ENCODE measurements around the gene POU3F3. TPM values are rescaled to one million over a fixed set of nuclear protein-coding genes. Genes with fewer than 3 reads are reported as not detected.

Gene POU3F3
- total and polyA plus RNA-seq, 2 of the 8 experiments (the other 6 are each of a cell fraction or from before 2014, with no cell fraction given) = 0.09 TPM; not detected in 1

DNA sequence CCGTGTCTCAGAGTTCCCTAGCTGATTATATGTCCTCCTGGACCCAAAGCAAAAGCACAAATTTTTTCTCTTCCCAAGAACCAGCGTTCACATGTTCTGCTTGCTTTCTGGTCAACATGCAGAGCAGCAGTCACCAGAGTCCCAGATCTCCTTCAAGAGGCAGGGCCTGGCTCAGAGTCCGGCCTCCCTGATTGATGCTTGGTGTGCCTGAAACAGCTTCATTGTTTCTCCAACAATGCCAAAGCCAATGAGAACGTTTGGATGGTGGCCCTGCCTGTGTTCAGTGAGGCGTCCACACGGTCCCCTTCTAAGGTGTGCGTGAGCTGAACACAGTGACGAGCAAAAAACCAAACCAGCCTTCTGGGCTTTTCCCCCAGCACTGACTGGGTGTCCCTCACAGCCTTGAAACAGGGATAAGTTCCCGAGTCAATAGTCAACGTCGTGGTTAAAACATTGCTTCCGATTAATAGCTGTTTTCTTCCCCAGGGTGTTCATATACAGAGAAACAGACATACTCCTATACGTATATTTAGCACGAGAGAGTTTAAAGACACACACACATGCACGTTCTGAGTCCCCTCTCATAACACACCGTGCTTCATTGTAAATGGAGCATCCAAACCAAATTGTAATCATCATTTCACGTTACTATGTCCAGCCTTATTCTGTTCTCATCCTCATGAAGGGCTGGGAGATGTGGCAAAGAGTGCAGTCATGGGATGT is 19.3 kb upstream of the POU3F3 start:
- no peaks in the 10 kb centered on the region for H4K20me1 ChIP-seq (replicated peaks in 1 of 2; ENCODE audit: control insufficient read depth in 1 of 2, insufficient read depth in 2 of 2, low read length in 2 of 2)
- no peak overlapping the region for H3K27ac ChIP-seq (ENCODE audit: low read depth, low read length)
- H3K36me3 ChIP-seq (ENCODE audit: control insufficient read depth in 2 of 4, insufficient read depth in 4 of 4, low read length in 3 of 4) = no peaks in the 10 kb centered on the region
- no peak overlapping the region for H3K9ac ChIP-seq (replicated peaks in 1 of 4; ENCODE audit: extremely low read depth in 1 of 4, low read depth in 3 of 4, low read length in 3 of 4)
- no peak overlapping the region for H2AFZ ChIP-seq (ENCODE audit: low read length)
- H2BK5ac ChIP-seq (ENCODE audit: low read depth, low read length) = no peak overlapping the region
- no peak overlapping the region for H4K8ac ChIP-seq (ENCODE audit: extremely low read depth, insufficient read depth, low read length)
- no peak overlapping the region for H3K56ac ChIP-seq (replicated peaks; ENCODE audit: insufficient read length, low read depth, low read length)
- H3K23ac ChIP-seq (ENCODE audit: insufficient read length) = no peak overlapping the region
- ChIA-PET CTCF (ENCODE audit: partially characterized antibody) (interaction anchor here (0.6 to 2.7 kb wide), 4 partner anchors 15 to 386 kb away, joined by 3 to 13 read pairs (median 6); no protein-coding TSS in a partner anchor), POLR2A (ENCODE audit: partially characterized antibody) (no interaction called here)
- no peaks in the 10 kb centered on the region for H3K79me1 ChIP-seq (ENCODE audit: low read depth, low read length)
- H3K9me3 ChIP-seq (ENCODE audit: insufficient read depth in 2 of 2, low read depth in 1 of 2, low read length in 1 of 2) = no peaks in the 10 kb centered on the region
- H3K14ac ChIP-seq (ENCODE audit: insufficient read length) = no peak overlapping the region
- H4K91ac ChIP-seq (replicated peaks; ENCODE audit: insufficient read length, low read length) = no peak overlapping the region
- no peak overlapping the region for H2BK12ac ChIP-seq (ENCODE audit: low read depth, low read length)
- H2BK15ac ChIP-seq (ENCODE audit: low read length) = no peak overlapping the region
- H3K4me2 ChIP-seq (ENCODE audit: insufficient read depth in 1 of 2, low read depth in 2 of 2, low read length in 2 of 2) = no peak overlapping the region
- H3K18ac ChIP-seq (ENCODE audit: extremely low read depth, low read length) = no peak overlapping the region
- no peak overlapping the region for H4K5ac ChIP-seq (ENCODE audit: insufficient read length, low read depth, low read length)
- no peak overlapping the region for H2AK5ac ChIP-seq (ENCODE audit: low read depth, low read length)
- no peaks in the 10 kb centered on the region for H3K27me3 ChIP-seq (replicated peaks in 1 of 4; ENCODE audit: control insufficient read depth in 3 of 4, extremely low read depth in 1 of 4, insufficient read depth in 3 of 4, low read length in 3 of 4)
- WGBS, 2 experiments (ENCODE audit: extremely low coverage in 1 of 2, insufficient coverage in 1 of 2, insufficient read length in 1 of 2, insufficient replicate concordance in 2 of 2, low coverage in 1 of 2, low lambda C conversion rate in 2 of 2, missing lambda C conversion rate in 1 of 2) = 89% methylated on average over 17 of the region's 17 CpGs; no CpG with 5 or more reads in 1 of the 2 experiments
- H3K23me2 ChIP-seq (ENCODE audit: low read depth, low read length) = no peaks in the 10 kb centered on the region
- no peak overlapping the region for H3K4ac ChIP-seq (replicated peaks; ENCODE audit: insufficient read length, low read depth, low read length)
- no peak overlapping the region for H2BK20ac ChIP-seq (ENCODE audit: low read length)
- FAIRE-seq (no peak), DNase-seq (ENCODE audit: low read depth in 1 of 2, low spot score in 2 of 2) (no peak)
- H3K4me1 ChIP-seq (replicated peaks in 1 of 4; ENCODE audit: control insufficient read depth in 3 of 4, insufficient read depth in 4 of 4, low read length in 3 of 4) = no peaks in the 10 kb centered on the region
- no peaks in the 10 kb centered on the region for H3K79me2 ChIP-seq (ENCODE audit: control insufficient read depth in 1 of 2, insufficient read depth in 2 of 2, low read length in 2 of 2)
- no peak overlapping the region for H2BK120ac ChIP-seq (replicated peaks; ENCODE audit: low read depth, low read length)
- H3K4me3 ChIP-seq (ENCODE audit: extremely low read depth in 1 of 4, insufficient read depth in 2 of 4, low read depth in 3 of 4, low read length in 4 of 4) = no peak overlapping the region
- TF ChIP-seq, protein P1, sequence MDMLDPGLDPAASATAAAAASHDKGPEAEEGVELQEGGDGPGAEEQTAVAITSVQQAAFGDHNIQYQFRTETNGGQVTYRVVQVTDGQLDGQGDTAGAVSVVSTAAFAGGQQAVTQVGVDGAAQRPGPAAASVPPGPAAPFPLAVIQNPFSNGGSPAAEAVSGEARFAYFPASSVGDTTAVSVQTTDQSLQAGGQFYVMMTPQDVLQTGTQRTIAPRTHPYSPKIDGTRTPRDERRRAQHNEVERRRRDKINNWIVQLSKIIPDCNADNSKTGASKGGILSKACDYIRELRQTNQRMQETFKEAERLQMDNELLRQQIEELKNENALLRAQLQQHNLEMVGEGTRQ (IDR thresholded peaks at IDR 0.05; ENCODE audit: low read length) = no peak
- TF ChIP-seq FOSL1 (IDR thresholded peaks at IDR 0.05; ENCODE audit: insufficient read depth, low read depth, low read length) (no peak), ZNF274 (IDR thresholded peaks at IDR 0.05; ENCODE audit: borderline replicate concordance, extremely low read depth, low read length) (no peak), KDM4A (IDR thresholded peaks at IDR 0.05; ENCODE audit: low read depth, low read length, severe bottlenecking) (no peak), NANOG (IDR thresholded peaks at IDR 0.05; ENCODE audit: insufficient read depth, low read depth, low read length, poor library complexity, severe bottlenecking) (no peak), MAFK (IDR thresholded peaks at IDR 0.05; ENCODE audit: low read depth, low read length) (no peak), KDM1A (IDR thresholded peaks at IDR 0.05; ENCODE audit: borderline replicate concordance, low read length) (no peak), JUND (IDR thresholded peaks at IDR 0.05; ENCODE audit: low read length) (no peak), CHD2 (IDR thresholded peaks at IDR 0.05; ENCODE audit: low read length) (no peak), BRCA1 (IDR thresholded peaks at IDR 0.05; ENCODE audit: low read depth, low read length) (no peak), TEAD4 (IDR thresholded peaks at IDR 0.05; ENCODE audit: low read depth, low read length) (no peak), RFX5 (IDR thresholded peaks at IDR 0.05; ENCODE audit: borderline replicate concordance, low read depth, low read length) (no peak)
